ENCODE data around the gene MAD1L1.

- TF ChIP-seq ISL1 (CRISPR knock-in tag; IDR thresholded peaks at IDR 0.05) (no peak), ZFP30 (CRISPR knock-in tag; IDR thresholded peaks at IDR 0.05) (no peak), TOX (CRISPR knock-in tag; IDR thresholded peaks at IDR 0.05; ENCODE audit: borderline replicate concordance) (no peak), ZFP3 (CRISPR knock-in tag; IDR thresholded peaks at IDR 0.05) (no peak), PATZ1 (CRISPR knock-in tag; IDR thresholded peaks at IDR 0.05; ENCODE audit: borderline replicate concordance) (no peak), CREB5 (CRISPR knock-in tag; IDR thresholded peaks at IDR 0.05; ENCODE audit: low read depth) (no peak), RARB (CRISPR knock-in tag; IDR thresholded peaks at IDR 0.05) (no peak), OSR1 (CRISPR knock-in tag; IDR thresholded peaks at IDR 0.05) (no peak)
Measured at GRCh38 chr7:1940402-1940786, 292.4 kb downstream of the MAD1L1 start.

Measured in SK-N-SH treated with all-trans-retinoic acid at 6 μM for 48 hours (cell line).